Right lobe of liver (tissue), 6 donors: ENCODE measurements around the gene MAP10. TPM values are rescaled to one million over a fixed set of nuclear protein-coding genes. Genes with fewer than 3 reads are reported as not detected.
"Not testable (repeated sequence)": the region's sequence is repeated elsewhere in the genome, so short reads cannot be mapped to it uniquely, and the experiment has no call there.

Source experiments
- ATAC-seq, 4 donors: fragments of 200-7000 bp; cut with Tn5 transposase; one replicate each; pipeline ENCODE4 v1.9.1; 2020; ENCODE audit warnings: mild to moderate bottlenecking in 4 of 4, moderate library complexity in 4 of 4
- DNase-seq, 3 donors: peaks; one replicate each; pipeline ENCODE4 v3.0.0-alpha.2; 2020
- H3K27ac ChIP-seq, 3 donors: fragments of 200-600 bp; one replicate each; pipeline ENCODE4 v1.8.0; 2022
- H3K27me3 ChIP-seq, 2 donors: fragments of 200-600 bp; one replicate each; pipeline ENCODE4 v1.8.0; 2022
- H3K36me3 ChIP-seq, 4 donors: fragments of 200-600 bp; sonication (generic) in 1 of 4; one replicate each; pipeline versions ENCODE4 v1.5.1 to v1.8.0; 2017 to 2022; ENCODE audit warnings: control low read depth in 1 of 4
- H3K4me1 ChIP-seq, 4 donors: fragments of 200-600 bp; sonication (generic) in 1 of 4; one replicate each; pipeline versions ENCODE4 v1.5.1 to v1.8.0; 2017 to 2022; ENCODE audit warnings: control low read depth in 1 of 4
- H3K4me3 ChIP-seq, 3 donors: fragments of 200-600 bp; one replicate each; pipeline ENCODE4 v1.8.0; 2022
- H3K9me3 ChIP-seq, 4 donors: fragments of 200-600 bp; sonication (generic) in 1 of 4; one replicate each; pipeline versions ENCODE4 v1.5.1 to v1.8.0; 2017 to 2022; ENCODE audit warnings: control low read depth in 1 of 4
- CTCF ChIP-seq, 4 donors: fragments of 200-600 bp in 3 of 4; fragments of 450-650 bp in 1 of 4; IDR thresholded peaks; one replicate each; pipeline versions ENCODE4 v1.5.1 to v1.8.0; 2016 to 2022; ENCODE audit warnings: antibody characterized with exemption in 4 of 4, mild to moderate bottlenecking in 2 of 4
- POLR2A ChIP-seq: fragments of 450-650 bp; IDR thresholded peaks from one replicate; pipeline ENCODE4 v1.6.1; 2017; ENCODE audit warnings: antibody characterized with exemption, mild to moderate bottlenecking
- WGBS: methylation state at CpG from one replicate; pipeline ENCODE4 v1.1.6; 2018; ENCODE audit warnings: low coverage, low lambda C conversion rate; ENCODE audit not compliant: insufficient coverage; ENCODE audit errors: missing lambda C conversion rate; 5-methylcytosine and 5-hydroxymethylcytosine counted together
- intact Hi-C, 2 donors: fragments of 100-400 bp; cut with DNase I; formaldehyde crosslinking; loops; one replicate each; pipeline versions ENCODE4 v1.11.2 to v1.14.1; 2022
- total RNA-seq, 6 experiments: library from RNA; depleted of rRNA in 2 of 6; stranded (reverse); fragments of >200 nt in 2 of 6; fragmentation: NEBNext Ultra II Directional in 3 of 6; extraction: Animal tissue kit (Norgen Biotek cat#: 25700) in 3 of 6; gene quantifications; one replicate each; pipeline versions ENCODE4 v1.1.0 to v1.2.4, GENCODE V29; 2016 to 2023
- donor health status: DM: no; HTN: yes; CAD: no.
- donor health status: DM: no; HTN: no; CAD: no.
- donor health status: DM: no; HTN: no; CAD: no.
- donor health status: DM: no; HTN: yes; CAD: no.
- donor health status: DM: no; HTN: yes; CAD: no.

MAP10 gene
- total RNA-seq, 6 experiments from 2014 or later, result 1.5 to 3.0 (median 1.8) TPM

- no peaks in the 10 kb centered on the region for H3K36me3 ChIP-seq
- TF ChIP-seq POLR2A (no peak), CTCF (IDR thresholded peaks at IDR 0.05) (no peak)
- no peaks in the 10 kb centered on the region for H3K27me3 ChIP-seq
- intact Hi-C loops, result no loop called here
- H3K9me3 ChIP-seq, result no peaks in the 10 kb centered on the region
- DNase-seq (no peak), ATAC-seq (no peak)
- no peak overlapping the region for H3K27ac ChIP-seq
- H3K4me3 ChIP-seq, result no peak overlapping the region
- peaks cover 0 to 23% (median 11%) of the 10 kb centered on the region in 4 donors for H3K4me1 ChIP-seq
- 63% methylated on average over 2 of the region's 2 CpGs for WGBS
These were observed 35.5 kb upstream of the MAP10 start for GRCh38 chr1:232769733-232770132.

- ATAC-seq (no peak), DNase-seq (no peak)
- H3K4me1 ChIP-seq, result no peaks in the 10 kb centered on the region
- no peaks in the 10 kb centered on the region for H3K36me3 ChIP-seq
- H3K4me3 ChIP-seq, result no peak overlapping the region
- no peak overlapping the region for H3K27ac ChIP-seq
- no peaks in the 10 kb centered on the region for H3K27me3 ChIP-seq
- intact Hi-C loops, result no loop called here
- H3K9me3 ChIP-seq, result no peaks in the 10 kb centered on the region
- 82% methylated on average over 5 of the region's 9 CpGs for WGBS
- TF ChIP-seq CTCF (IDR thresholded peaks at IDR 0.05) (no peak), POLR2A (no peak)
These were observed 31.5 kb upstream of the MAP10 start for GRCh38 chr1:232773752-232774151.

- TF ChIP-seq POLR2A (no peak), CTCF (IDR thresholded peaks at IDR 0.05) (no peak)
- H3K4me1 ChIP-seq, result no peaks in the 10 kb centered on the region
- no peaks in the 10 kb centered on the region for H3K27me3 ChIP-seq
- no peaks in the 10 kb centered on the region for H3K36me3 ChIP-seq
- no peaks in the 10 kb centered on the region for H3K9me3 ChIP-seq
- intact Hi-C loops, result no loop called here
- DNase-seq, result no peak
- H3K27ac ChIP-seq, result no peak overlapping the region
- 70% methylated on average over 2 of the region's 3 CpGs for WGBS
- ATAC-seq, result no peak
- no peak overlapping the region for H3K4me3 ChIP-seq
These were observed 28.6 kb upstream of the MAP10 start for GRCh38 chr1:232776526-232777106.

- H3K36me3 ChIP-seq, result no peaks in the 10 kb centered on the region
- H3K27ac ChIP-seq, result no peak overlapping the region
- TF ChIP-seq POLR2A, result no peak
- TF ChIP-seq CTCF (IDR thresholded peaks at IDR 0.05), result no peak
These were observed 24.9 kb upstream of the MAP10 start for GRCh38 chr1:232780354-232780753.

GRCh38 chr1:232784794-232785193, 20.4 kb upstream of the MAP10 start:
- no peak for DNase-seq
- Histone ChIP-seq H3K36me3 (no peaks in the 10 kb centered on the region), H3K27ac (no peak overlapping the region), H3K9me3 (no peaks in the 10 kb centered on the region), H3K4me3 (no peak overlapping the region), H3K27me3 (no peaks in the 10 kb centered on the region), H3K4me1 (peaks cover 0 to 10% (median 0%) of the 10 kb centered on the region in 4 donors)
- intact Hi-C loops, result no loop called here
- TF ChIP-seq CTCF (IDR thresholded peaks at IDR 0.05) (no peak), POLR2A (no peak)
- no peak for ATAC-seq
- WGBS, result 95% methylated on average over 2 of the region's 7 CpGs

More at GRCh38 chr1:232780354-232780753, 24.9 kb upstream of the MAP10 start:
- 92% methylated on average over 6 of the region's 9 CpGs for WGBS
- H3K9me3 ChIP-seq, result no peaks in the 10 kb centered on the region
- ATAC-seq, result no peak
- H3K4me3 ChIP-seq, result no peak overlapping the region
- no peaks in the 10 kb centered on the region for H3K27me3 ChIP-seq
- DNase-seq, result no peak
- no peaks in the 10 kb centered on the region for H3K4me1 ChIP-seq
- intact Hi-C loops, result no loop called here

GRCh38 chr1:232785630-232786029, 19.6 kb upstream of the MAP10 start:
- intact Hi-C loops, H3K4me3 ChIP-seq, DNase-seq, H3K27ac ChIP-seq, H3K9me3 ChIP-seq, ATAC-seq, H3K36me3 ChIP-seq, H3K27me3 ChIP-seq, H3K4me1 ChIP-seq: not testable (repeated sequence)
- 100% methylated on average over 1 of the region's 1 CpG for WGBS
